Neural cell (in vitro differentiated cells): ENCODE results near the gene HECW1. TPM values are rescaled to one million over a fixed set of nuclear protein-coding genes. Genes with fewer than 3 reads are reported as not detected.

Experiments
- H2AFZ ChIP-seq: fragments of 200-600, 300-800 bp; sonication (generic), shearing (Covaris generic); 2 replicates; pipeline ENCODE4 v1.6.0; 2014; ENCODE audit warnings: low read depth, mild to moderate bottlenecking, antibody characterized with exemption, low read length, moderate library complexity
- H3F3A ChIP-seq: fragments of 200-600 bp; shearing (Covaris generic); 2 replicates; pipeline ENCODE4 v1.6.1; 2016; ENCODE audit warnings: mild to moderate bottlenecking, moderate library complexity, mixed read lengths, antibody characterized with exemption, low read length; ENCODE audit not compliant: insufficient read depth, poor library complexity, severe bottlenecking
- H3K27ac ChIP-seq: fragments of 200-600, 300-800 bp; sonication (generic), shearing (Covaris generic); 2 replicates; pipeline ENCODE4 v1.5.1; 2014; ENCODE audit warnings: mild to moderate bottlenecking, low read length, moderate library complexity
- H3K27me3 ChIP-seq: fragments of 300-800, 200-600 bp; sonication (generic), shearing (Covaris generic); 2 replicates; pipeline ENCODE4 v1.6.0; 2014; ENCODE audit warnings: mild to moderate bottlenecking, low read depth, low read length, moderate library complexity; ENCODE audit not compliant: insufficient read depth
- H3K36me3 ChIP-seq: fragments of 300-800, 200-600 bp; sonication (generic), shearing (Covaris generic); 2 replicates; pipeline ENCODE4 v1.5.1; 2014; ENCODE audit warnings: mild to moderate bottlenecking, antibody characterized with exemption, low read length, moderate library complexity; ENCODE audit not compliant: insufficient read depth
- H3K4me2 ChIP-seq: fragments of 300-800, 200-600 bp; sonication (generic), shearing (Covaris generic); 2 replicates; pipeline ENCODE4 v1.6.0; 2014; ENCODE audit warnings: mild to moderate bottlenecking, low read length
- H3K4me3 ChIP-seq: fragments of 300-800, 200-600 bp; sonication (generic), shearing (Covaris generic); 2 replicates; pipeline ENCODE4 v1.5.1; 2014; ENCODE audit warnings: mild to moderate bottlenecking, low read length, moderate library complexity
- H3K79me2 ChIP-seq: fragments of 200-600 bp; shearing (Covaris generic); replicated peaks from 2 replicates; pipeline ENCODE4 v1.6.0; 2014; ENCODE audit warnings: mild to moderate bottlenecking, low read length, moderate library complexity; ENCODE audit not compliant: insufficient read depth
- H3K9ac ChIP-seq: fragments of 300-800, 200-600 bp; sonication (generic), shearing (Covaris generic); 2 replicates; pipeline ENCODE4 v1.6.1; 2016; ENCODE audit warnings: mild to moderate bottlenecking, low read length, mixed read lengths
- H3K9me2 ChIP-seq: fragments of 200-600 bp; shearing (Covaris generic); 2 replicates; pipeline ENCODE4 v1.6.1; 2016; ENCODE audit warnings: mild to moderate bottlenecking, low read length, mixed read lengths; ENCODE audit not compliant: insufficient read depth
- H3K9me3 ChIP-seq: fragments of 200-600, 300-800 bp; sonication (generic), shearing (Covaris generic); 2 replicates; pipeline ENCODE4 v1.6.1; 2016; ENCODE audit warnings: mild to moderate bottlenecking, mixed run types, low read length, moderate library complexity, mixed read lengths
- H4K20me1 ChIP-seq: fragments of 200-600 bp; shearing (Covaris generic); 2 replicates; pipeline ENCODE4 v1.6.1; 2016; ENCODE audit warnings: mild to moderate bottlenecking, mixed run types; ENCODE audit not compliant: insufficient read depth
- EP300 ChIP-seq: fragments of 450-650 bp; conservative IDR thresholded peaks from 2 replicates; pipeline ENCODE4 v1.6.1; 2014; ENCODE audit warnings: antibody characterized with exemption, mild to moderate bottlenecking, moderate library complexity; ENCODE audit not compliant: poor library complexity, severe bottlenecking
- EZH2 ChIP-seq: fragments of 200-600, 300-800 bp; shearing (Covaris generic), sonication (generic); IDR thresholded peaks from 2 replicates; pipeline ENCODE4 v1.6.1; 2014; ENCODE audit warnings: antibody characterized with exemption, low read length, borderline replicate concordance, mild to moderate bottlenecking; ENCODE audit not compliant: insufficient read depth, poor library complexity, severe bottlenecking
- MXI1 ChIP-seq: fragments of 450-650 bp; conservative IDR thresholded peaks from 2 replicates; pipeline ENCODE4 v1.6.1; 2014; ENCODE audit warnings: antibody characterized with exemption, mild to moderate bottlenecking; ENCODE audit not compliant: poor library complexity, severe bottlenecking
- POLR2AphosphoS5 ChIP-seq: IDR thresholded peaks from 2 replicates; pipeline ENCODE4 v1.6.1; 2012
- RAD21 ChIP-seq: fragments of 450-650 bp; conservative IDR thresholded peaks from 2 replicates; pipeline ENCODE4 v1.6.1; 2014; ENCODE audit warnings: antibody characterized with exemption, mild to moderate bottlenecking, moderate library complexity
- SMC3 ChIP-seq: fragments of 450-650 bp; conservative IDR thresholded peaks from 2 replicates; pipeline ENCODE4 v1.6.1; 2014; ENCODE audit warnings: antibody characterized with exemption, mild to moderate bottlenecking, moderate library complexity; ENCODE audit not compliant: poor library complexity
- TAF1 ChIP-seq: IDR thresholded peaks from 2 replicates; pipeline ENCODE4 v1.6.1; 2012; ENCODE audit warnings: low read depth
- polyA plus RNA-seq: library from polyadenylated mRNA; depleted of rRNA; stranded (reverse); fragments of >200 nt; gene quantifications from 2 replicates; pipeline ENCODE4 v1.2.3, GENCODE V29; 2014
- TF ChIP-seq, protein P1 (sequence below): IDR thresholded peaks from 2 replicates; pipeline ENCODE4 v1.6.1; 2012; ENCODE audit warnings: borderline replicate concordance
- TF ChIP-seq, protein P2 (sequence below): fragments of 450-650 bp; IDR thresholded peaks from 2 replicates; pipeline ENCODE4 v1.5.1; 2014; ENCODE audit warnings: antibody characterized with exemption, mild to moderate bottlenecking, moderate library complexity; ENCODE audit not compliant: poor library complexity, severe bottlenecking

HECW1 gene
- polyA plus RNA-seq, 1 donor from 2014 or later = 13.8 TPM

DNA sequence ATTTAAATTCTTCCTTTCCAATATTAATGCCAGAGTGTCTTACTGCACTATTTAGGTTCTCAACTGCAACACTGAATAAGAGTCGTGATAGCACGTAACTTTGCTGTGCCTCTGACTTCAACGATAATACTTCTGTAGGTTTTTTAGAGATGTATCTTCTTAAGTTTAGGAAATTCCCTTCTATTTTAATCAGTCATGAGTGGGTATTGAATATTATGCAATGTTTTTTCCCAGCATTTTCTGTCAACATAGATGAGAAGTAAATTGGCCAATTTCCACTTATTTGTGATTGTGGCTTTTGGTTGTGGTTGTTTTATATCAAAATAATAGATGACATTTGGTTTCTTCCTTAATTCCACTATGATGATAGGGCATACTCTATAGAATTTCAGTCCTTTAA is 463.8 kb downstream of the HECW1 start:
- no peak overlapping the region for H2AFZ ChIP-seq
- H4K20me1 ChIP-seq = no peaks in the 10 kb centered on the region
- H3K9ac ChIP-seq = no peak overlapping the region
- no peaks in the 10 kb centered on the region for H3K9me3 ChIP-seq
- no peaks in the 10 kb centered on the region for H3K36me3 ChIP-seq
- H3K27me3 ChIP-seq = no peaks in the 10 kb centered on the region
- no peak for TF ChIP-seq EP300
- TF ChIP-seq, protein P1, sequence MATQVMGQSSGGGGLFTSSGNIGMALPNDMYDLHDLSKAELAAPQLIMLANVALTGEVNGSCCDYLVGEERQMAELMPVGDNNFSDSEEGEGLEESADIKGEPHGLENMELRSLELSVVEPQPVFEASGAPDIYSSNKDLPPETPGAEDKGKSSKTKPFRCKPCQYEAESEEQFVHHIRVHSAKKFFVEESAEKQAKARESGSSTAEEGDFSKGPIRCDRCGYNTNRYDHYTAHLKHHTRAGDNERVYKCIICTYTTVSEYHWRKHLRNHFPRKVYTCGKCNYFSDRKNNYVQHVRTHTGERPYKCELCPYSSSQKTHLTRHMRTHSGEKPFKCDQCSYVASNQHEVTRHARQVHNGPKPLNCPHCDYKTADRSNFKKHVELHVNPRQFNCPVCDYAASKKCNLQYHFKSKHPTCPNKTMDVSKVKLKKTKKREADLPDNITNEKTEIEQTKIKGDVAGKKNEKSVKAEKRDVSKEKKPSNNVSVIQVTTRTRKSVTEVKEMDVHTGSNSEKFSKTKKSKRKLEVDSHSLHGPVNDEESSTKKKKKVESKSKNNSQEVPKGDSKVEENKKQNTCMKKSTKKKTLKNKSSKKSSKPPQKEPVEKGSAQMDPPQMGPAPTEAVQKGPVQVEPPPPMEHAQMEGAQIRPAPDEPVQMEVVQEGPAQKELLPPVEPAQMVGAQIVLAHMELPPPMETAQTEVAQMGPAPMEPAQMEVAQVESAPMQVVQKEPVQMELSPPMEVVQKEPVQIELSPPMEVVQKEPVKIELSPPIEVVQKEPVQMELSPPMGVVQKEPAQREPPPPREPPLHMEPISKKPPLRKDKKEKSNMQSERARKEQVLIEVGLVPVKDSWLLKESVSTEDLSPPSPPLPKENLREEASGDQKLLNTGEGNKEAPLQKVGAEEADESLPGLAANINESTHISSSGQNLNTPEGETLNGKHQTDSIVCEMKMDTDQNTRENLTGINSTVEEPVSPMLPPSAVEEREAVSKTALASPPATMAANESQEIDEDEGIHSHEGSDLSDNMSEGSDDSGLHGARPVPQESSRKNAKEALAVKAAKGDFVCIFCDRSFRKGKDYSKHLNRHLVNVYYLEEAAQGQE = no peak
- TF ChIP-seq EZH2 = no peak
- no peak overlapping the region for H3K27ac ChIP-seq
- H3K4me2 ChIP-seq = no peak overlapping the region
- H3K9me2 ChIP-seq = no peaks in the 10 kb centered on the region
- H3F3A ChIP-seq = no peaks in the 10 kb centered on the region
- H3K4me3 ChIP-seq = no peak overlapping the region
- no peaks in the 10 kb centered on the region for H3K79me2 ChIP-seq

DNA sequence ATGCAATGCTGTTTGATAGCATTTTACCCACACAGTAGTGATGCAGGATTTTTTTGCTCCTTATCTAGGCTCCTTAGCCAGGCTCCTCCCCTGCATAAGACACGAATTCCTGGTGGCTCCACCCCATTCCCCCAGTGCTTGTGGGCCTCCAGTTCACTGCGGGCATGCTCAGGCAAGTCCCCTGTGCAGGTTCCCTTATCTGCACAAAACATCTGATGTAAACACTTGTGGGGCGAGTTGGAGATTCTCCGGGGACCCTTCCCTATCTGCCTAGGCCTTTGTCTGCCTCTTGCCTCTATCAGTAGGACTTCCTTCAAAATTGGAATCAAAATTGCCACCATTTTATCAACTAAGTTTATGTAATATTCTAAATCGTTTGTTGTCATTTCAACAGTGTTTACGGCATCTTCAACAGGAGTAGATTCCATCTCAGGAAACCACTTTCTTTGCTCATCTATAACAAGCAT is 465.1 kb downstream of the HECW1 start:
- no peaks in the 10 kb centered on the region for H3K79me2 ChIP-seq
- H3K27me3 ChIP-seq = no peaks in the 10 kb centered on the region
- H3F3A ChIP-seq = no peaks in the 10 kb centered on the region
- H3K27ac ChIP-seq = no peak overlapping the region
- TF ChIP-seq, protein P2, sequence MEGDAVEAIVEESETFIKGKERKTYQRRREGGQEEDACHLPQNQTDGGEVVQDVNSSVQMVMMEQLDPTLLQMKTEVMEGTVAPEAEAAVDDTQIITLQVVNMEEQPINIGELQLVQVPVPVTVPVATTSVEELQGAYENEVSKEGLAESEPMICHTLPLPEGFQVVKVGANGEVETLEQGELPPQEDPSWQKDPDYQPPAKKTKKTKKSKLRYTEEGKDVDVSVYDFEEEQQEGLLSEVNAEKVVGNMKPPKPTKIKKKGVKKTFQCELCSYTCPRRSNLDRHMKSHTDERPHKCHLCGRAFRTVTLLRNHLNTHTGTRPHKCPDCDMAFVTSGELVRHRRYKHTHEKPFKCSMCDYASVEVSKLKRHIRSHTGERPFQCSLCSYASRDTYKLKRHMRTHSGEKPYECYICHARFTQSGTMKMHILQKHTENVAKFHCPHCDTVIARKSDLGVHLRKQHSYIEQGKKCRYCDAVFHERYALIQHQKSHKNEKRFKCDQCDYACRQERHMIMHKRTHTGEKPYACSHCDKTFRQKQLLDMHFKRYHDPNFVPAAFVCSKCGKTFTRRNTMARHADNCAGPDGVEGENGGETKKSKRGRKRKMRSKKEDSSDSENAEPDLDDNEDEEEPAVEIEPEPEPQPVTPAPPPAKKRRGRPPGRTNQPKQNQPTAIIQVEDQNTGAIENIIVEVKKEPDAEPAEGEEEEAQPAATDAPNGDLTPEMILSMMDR = no peak
- TF ChIP-seq EZH2 (no peak), MXI1 (no peak), RAD21 (no peak), SMC3 (no peak), EP300 (no peak), TAF1 (no peak), POLR2AphosphoS5 (no peak)
- TF ChIP-seq, protein P1 = no peak
- no peaks in the 10 kb centered on the region for H3K36me3 ChIP-seq
- no peaks in the 10 kb centered on the region for H3K9me3 ChIP-seq
- H3K4me3 ChIP-seq = no peak overlapping the region
- no peak overlapping the region for H3K9ac ChIP-seq
- H2AFZ ChIP-seq = no peak overlapping the region
- H3K4me2 ChIP-seq = no peak overlapping the region
- no peaks in the 10 kb centered on the region for H3K9me2 ChIP-seq
- no peaks in the 10 kb centered on the region for H4K20me1 ChIP-seq
